ENCODE data around the gene HAPLN1.

The HAPLN1 gene

GRCh38 chr5:83724935-83725334 lies 4.3 kb upstream of the HAPLN1 start:
- TF ChIP-seq EZH2 (IDR thresholded peaks at IDR 0.05; ENCODE audit: borderline replicate concordance, low read depth, low read length, severe bottlenecking) = no peak
- TF ChIP-seq, protein P1, sequence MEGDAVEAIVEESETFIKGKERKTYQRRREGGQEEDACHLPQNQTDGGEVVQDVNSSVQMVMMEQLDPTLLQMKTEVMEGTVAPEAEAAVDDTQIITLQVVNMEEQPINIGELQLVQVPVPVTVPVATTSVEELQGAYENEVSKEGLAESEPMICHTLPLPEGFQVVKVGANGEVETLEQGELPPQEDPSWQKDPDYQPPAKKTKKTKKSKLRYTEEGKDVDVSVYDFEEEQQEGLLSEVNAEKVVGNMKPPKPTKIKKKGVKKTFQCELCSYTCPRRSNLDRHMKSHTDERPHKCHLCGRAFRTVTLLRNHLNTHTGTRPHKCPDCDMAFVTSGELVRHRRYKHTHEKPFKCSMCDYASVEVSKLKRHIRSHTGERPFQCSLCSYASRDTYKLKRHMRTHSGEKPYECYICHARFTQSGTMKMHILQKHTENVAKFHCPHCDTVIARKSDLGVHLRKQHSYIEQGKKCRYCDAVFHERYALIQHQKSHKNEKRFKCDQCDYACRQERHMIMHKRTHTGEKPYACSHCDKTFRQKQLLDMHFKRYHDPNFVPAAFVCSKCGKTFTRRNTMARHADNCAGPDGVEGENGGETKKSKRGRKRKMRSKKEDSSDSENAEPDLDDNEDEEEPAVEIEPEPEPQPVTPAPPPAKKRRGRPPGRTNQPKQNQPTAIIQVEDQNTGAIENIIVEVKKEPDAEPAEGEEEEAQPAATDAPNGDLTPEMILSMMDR (IDR thresholded peaks at IDR 0.05; ENCODE audit: borderline replicate concordance, extremely low read depth, low read length, poor library complexity, severe bottlenecking) = no peak
- DNase-seq (no peak), ATAC-seq (ENCODE audit: insufficient read depth, low read depth) (no peak)
- Histone ChIP-seq H3K4me2 (ENCODE audit: insufficient read depth, low read length) (no peak overlapping the region), H3K79me2 (ENCODE audit: insufficient read depth, low read length) (no peaks in the 10 kb centered on the region), H3K9me3 (ENCODE audit: insufficient read depth, low read length, severe bottlenecking) (no peaks in the 10 kb centered on the region), H3K4me3 (ENCODE audit: low read depth in 1 of 2, low read length in 2 of 2) (no peak overlapping the region), H3K27ac (ENCODE audit: low read length) (no peak overlapping the region), H3K36me3 (ENCODE audit: insufficient read depth, low read length) (no peaks in the 10 kb centered on the region), H3K27me3 (ENCODE audit: insufficient read depth, low read length, poor library complexity) (peaks cover 6% of the 10 kb centered on the region), H2AFZ (ENCODE audit: low read depth, low read length) (no peak overlapping the region), H4K20me1 (ENCODE audit: insufficient read depth, low read length) (no peaks in the 10 kb centered on the region), H3K4me1 (ENCODE audit: insufficient read depth, low read length) (no peaks in the 10 kb centered on the region), H3K9ac (ENCODE audit: low read depth, low read length) (no peak overlapping the region)

GRCh38 chr5:83724001-83724400 lies 3.3 kb upstream of the HAPLN1 start:
- DNase-seq = no peak
- Histone ChIP-seq H3K4me2 (ENCODE audit: insufficient read depth, low read length) (no peak overlapping the region), H3K79me2 (ENCODE audit: insufficient read depth, low read length) (no peaks in the 10 kb centered on the region), H3K9ac (ENCODE audit: low read depth, low read length) (no peak overlapping the region), H3K36me3 (ENCODE audit: insufficient read depth, low read length) (no peaks in the 10 kb centered on the region), H3K4me1 (ENCODE audit: insufficient read depth, low read length) (no peaks in the 10 kb centered on the region), H3K27me3 (ENCODE audit: insufficient read depth, low read length, poor library complexity) (peaks cover 6% of the 10 kb centered on the region), H3K27ac (ENCODE audit: low read length) (no peak overlapping the region), H2AFZ (ENCODE audit: low read depth, low read length) (no peak overlapping the region), H3K4me3 (ENCODE audit: low read depth in 1 of 2, low read length in 2 of 2) (no peak overlapping the region), H4K20me1 (ENCODE audit: insufficient read depth, low read length) (no peaks in the 10 kb centered on the region), H3K9me3 (ENCODE audit: insufficient read depth, low read length, severe bottlenecking) (no peaks in the 10 kb centered on the region)
- no peak for ATAC-seq (ENCODE audit: insufficient read depth, low read depth)
- no peak for TF ChIP-seq EZH2 (IDR thresholded peaks at IDR 0.05; ENCODE audit: borderline replicate concordance, low read depth, low read length, severe bottlenecking)
- TF ChIP-seq, protein P1 (IDR thresholded peaks at IDR 0.05; ENCODE audit: borderline replicate concordance, extremely low read depth, low read length, poor library complexity, severe bottlenecking) = no peak

GRCh38 chr5:83723031-83723430 lies 2.4 kb upstream of the HAPLN1 start:
- Histone ChIP-seq H3K4me1 (ENCODE audit: insufficient read depth, low read length) (no peaks in the 10 kb centered on the region), H4K20me1 (ENCODE audit: insufficient read depth, low read length) (no peaks in the 10 kb centered on the region), H3K9ac (ENCODE audit: low read depth, low read length) (no peak overlapping the region), H3K27ac (ENCODE audit: low read length) (no peak overlapping the region), H3K36me3 (ENCODE audit: insufficient read depth, low read length) (no peaks in the 10 kb centered on the region), H3K4me2 (ENCODE audit: insufficient read depth, low read length) (no peak overlapping the region), H3K79me2 (ENCODE audit: insufficient read depth, low read length) (no peaks in the 10 kb centered on the region), H3K27me3 (ENCODE audit: insufficient read depth, low read length, poor library complexity) (peaks cover 6% of the 10 kb centered on the region), H3K9me3 (ENCODE audit: insufficient read depth, low read length, severe bottlenecking) (no peaks in the 10 kb centered on the region), H3K4me3 (ENCODE audit: low read depth in 1 of 2, low read length in 2 of 2) (no peak overlapping the region), H2AFZ (ENCODE audit: low read depth, low read length) (no peak overlapping the region)
- DNase-seq (no peak), ATAC-seq (ENCODE audit: insufficient read depth, low read depth) (no peak)
- TF ChIP-seq, protein P1 (IDR thresholded peaks at IDR 0.05; ENCODE audit: borderline replicate concordance, extremely low read depth, low read length, poor library complexity, severe bottlenecking) = no peak
- TF ChIP-seq EZH2 (IDR thresholded peaks at IDR 0.05; ENCODE audit: borderline replicate concordance, low read depth, low read length, severe bottlenecking) = no peak
